GM12874 (cell line): ENCODE data around the gene OPCML.

Source experiments
- CTCF ChIP-seq: IDR thresholded peaks from 2 replicates; pipeline ENCODE4 v1.5.1; 2011; ENCODE audit warnings: low read depth, mild to moderate bottlenecking, control low read depth, low read length, moderate library complexity; ENCODE audit not compliant: insufficient read depth

Gene OPCML

GRCh38 chr11:132773751-132774150, 758.5 kb downstream of the OPCML start:
- TF ChIP-seq CTCF = no peak

GRCh38 chr11:132772703-132773545, 759.4 kb downstream of the OPCML start:
- no peak for TF ChIP-seq CTCF

GRCh38 chr11:132771746-132772145, 760.6 kb downstream of the OPCML start:
- TF ChIP-seq CTCF = no peak

GRCh38 chr11:132770829-132771530, 761.3 kb downstream of the OPCML start:
- no peak for TF ChIP-seq CTCF

GRCh38 chr11:132763503-132763902, 768.8 kb downstream of the OPCML start:
- no peak for TF ChIP-seq CTCF

- TF ChIP-seq CTCF = no peak
Measured at GRCh38 chr11:132755934-132756333, 776.4 kb downstream of the OPCML start.

GRCh38 chr11:132751516-132752250, 780.6 kb downstream of the OPCML start:
- TF ChIP-seq CTCF = no peak
